AG09309 (cell line): ENCODE results near the gene EPS15.

Experiments
- DNase-seq: peaks from one replicate; pipeline ENCODE4 v3.0.0-alpha.2; 2010; ENCODE audit warnings: low read depth
- H3K4me3 ChIP-seq: 2 replicates; pipeline ENCODE4 v1.5.1; 2011; ENCODE audit warnings: mild to moderate bottlenecking, low read depth, low read length, moderate library complexity; ENCODE audit not compliant: control insufficient read depth
- CTCF ChIP-seq: IDR thresholded peaks from 2 replicates; pipeline ENCODE4 v1.5.1; 2011; ENCODE audit warnings: mild to moderate bottlenecking, low read depth, low read length, inconsistent platforms; ENCODE audit not compliant: insufficient read depth, control insufficient read depth; ENCODE audit errors: missing control alignments

Gene EPS15

DNA sequence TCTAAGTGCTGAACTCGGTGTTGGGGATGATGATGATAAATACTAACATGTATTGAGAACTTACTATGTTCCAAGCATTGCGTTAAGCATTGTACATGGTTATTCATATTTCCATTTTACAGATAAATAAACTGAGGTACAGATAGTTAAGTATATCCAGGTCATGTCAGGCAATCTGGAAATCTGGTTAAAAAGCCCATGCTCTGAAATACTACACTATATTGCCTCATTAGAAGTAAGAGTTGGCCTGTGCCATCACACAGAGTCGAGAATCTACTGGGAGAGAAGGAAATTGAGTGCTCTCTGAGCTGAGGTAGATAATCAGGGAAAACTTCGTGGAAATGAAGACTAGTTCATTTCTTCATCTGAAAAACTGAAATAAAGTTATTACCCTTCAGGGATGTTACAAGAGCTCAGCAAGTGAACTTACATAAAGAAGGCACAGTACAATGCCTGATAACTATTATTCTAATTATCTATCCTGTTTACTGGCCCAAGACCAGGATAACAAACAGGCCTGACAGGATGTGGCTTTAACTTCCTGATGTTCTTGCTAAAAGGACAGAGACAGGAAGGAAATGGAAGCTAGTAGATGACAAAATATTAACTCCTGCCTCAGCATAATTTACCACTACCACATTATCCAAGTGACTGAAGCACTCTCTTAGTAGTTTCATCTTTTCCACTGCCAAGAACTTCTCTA, 85.6 kb downstream of the EPS15 start:
- DNase-seq: no peak
- H3K4me3 ChIP-seq: no peak overlapping the region
- no peak for TF ChIP-seq CTCF

GRCh38 chr1:51432146-51432545, 86.9 kb downstream of the EPS15 start:
- DNase-seq: no peak
- no peak for TF ChIP-seq CTCF
- no peak overlapping the region for H3K4me3 ChIP-seq

GRCh38 chr1:51427438-51427837, 91.6 kb downstream of the EPS15 start:
- TF ChIP-seq CTCF: no peak
- H3K4me3 ChIP-seq: no peak overlapping the region
- no peak for DNase-seq

DNA sequence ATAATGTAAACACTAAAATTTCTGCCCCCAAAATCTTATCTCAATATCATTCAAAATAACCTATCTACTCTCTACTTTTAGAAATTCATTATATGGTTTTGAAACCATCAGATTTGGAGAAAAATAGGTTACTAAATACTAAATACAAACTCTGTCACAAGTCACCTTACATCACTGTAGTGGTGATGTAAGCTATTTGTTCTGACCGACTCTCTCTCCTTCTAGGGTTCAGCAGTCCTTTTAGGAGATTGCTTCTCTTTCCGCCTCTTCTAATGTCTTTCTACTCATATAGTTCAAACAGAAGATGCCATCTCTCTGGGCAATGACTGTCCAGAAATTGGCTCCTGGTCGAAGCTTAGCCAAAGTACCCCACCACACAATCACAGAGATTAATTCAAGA, 93.1 kb downstream of the EPS15 start:
- no peak overlapping the region for H3K4me3 ChIP-seq
- no peak for TF ChIP-seq CTCF
- DNase-seq: no peak

- no peak for DNase-seq
- H3K4me3 ChIP-seq: no peak overlapping the region
- no peak for TF ChIP-seq CTCF
Measured at GRCh38 chr1:51425273-51425672, 93.8 kb downstream of the EPS15 start.

DNA sequence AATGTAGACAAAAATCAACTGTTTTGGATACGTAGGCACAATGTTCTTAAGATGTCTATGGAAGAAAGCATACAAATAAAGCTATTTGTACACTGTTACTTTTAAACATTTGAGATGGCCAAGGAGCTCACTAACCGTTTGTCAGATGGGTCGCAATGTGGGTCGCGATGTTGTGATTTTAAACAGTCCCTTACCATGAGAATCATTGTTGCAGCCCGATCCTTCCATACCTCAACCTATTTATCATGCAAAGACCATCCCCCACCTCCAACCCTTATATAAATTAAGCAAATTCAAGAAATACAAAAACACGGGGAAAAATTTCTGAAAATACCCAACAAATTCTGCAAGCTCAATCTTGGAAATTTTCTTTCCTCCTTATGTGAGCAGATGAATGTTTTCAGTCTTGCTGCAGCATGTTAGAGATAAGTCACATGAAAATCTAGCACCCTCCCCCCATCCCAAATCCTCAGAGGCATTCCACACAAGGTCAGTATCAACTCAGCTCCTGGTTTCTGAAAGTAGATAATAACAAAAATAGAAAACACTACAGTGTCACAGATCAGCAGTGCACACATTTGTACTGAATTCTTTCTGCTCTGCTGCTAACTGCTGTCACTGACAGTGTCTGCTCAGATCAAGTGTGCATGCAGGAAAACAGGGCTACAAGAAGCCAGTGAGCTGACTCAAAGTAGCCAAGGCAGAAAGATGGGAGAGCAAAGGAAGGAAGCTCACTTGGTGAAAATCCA, 95.8 kb downstream of the EPS15 start:
- no peak for TF ChIP-seq CTCF
- H3K4me3 ChIP-seq: no peak overlapping the region

More for the DNA sequence above, 95.8 kb downstream of the EPS15 start:
- no peak for DNase-seq
